Inflammatory macrophage treated with lipopolysaccharide for 4 hours (primary cell): ENCODE data around the gene TMC6.

Experiments
- DNase-seq: peaks from one replicate; pipeline ENCODE4 v3.0.0-alpha.2; 2020

Gene TMC6

DNA sequence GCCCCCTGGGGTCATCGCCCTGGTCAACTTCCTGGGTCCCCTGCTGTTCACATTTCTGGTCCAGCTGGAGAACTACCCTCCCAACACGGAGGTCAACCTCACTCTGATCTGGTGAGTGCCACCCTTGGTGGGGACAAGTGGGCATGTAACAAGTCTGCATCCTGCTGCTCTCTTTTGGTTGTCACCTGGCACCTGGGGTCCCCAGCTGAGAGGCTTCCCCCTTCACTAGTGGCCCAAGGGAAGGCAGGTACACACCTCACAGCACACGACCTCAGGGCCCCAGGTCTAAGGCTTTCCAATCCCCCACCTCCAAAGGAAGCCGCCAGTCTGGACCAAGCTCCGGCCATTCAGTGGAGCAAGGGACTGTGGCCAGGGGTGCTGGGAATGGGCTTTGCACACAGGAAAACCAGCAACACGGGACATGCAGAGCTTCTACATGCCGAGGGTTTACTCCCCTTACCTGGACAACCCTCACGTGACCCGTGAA is 6.4 kb upstream of the TMC6 start:
- DNase-seq = no peak

DNA sequence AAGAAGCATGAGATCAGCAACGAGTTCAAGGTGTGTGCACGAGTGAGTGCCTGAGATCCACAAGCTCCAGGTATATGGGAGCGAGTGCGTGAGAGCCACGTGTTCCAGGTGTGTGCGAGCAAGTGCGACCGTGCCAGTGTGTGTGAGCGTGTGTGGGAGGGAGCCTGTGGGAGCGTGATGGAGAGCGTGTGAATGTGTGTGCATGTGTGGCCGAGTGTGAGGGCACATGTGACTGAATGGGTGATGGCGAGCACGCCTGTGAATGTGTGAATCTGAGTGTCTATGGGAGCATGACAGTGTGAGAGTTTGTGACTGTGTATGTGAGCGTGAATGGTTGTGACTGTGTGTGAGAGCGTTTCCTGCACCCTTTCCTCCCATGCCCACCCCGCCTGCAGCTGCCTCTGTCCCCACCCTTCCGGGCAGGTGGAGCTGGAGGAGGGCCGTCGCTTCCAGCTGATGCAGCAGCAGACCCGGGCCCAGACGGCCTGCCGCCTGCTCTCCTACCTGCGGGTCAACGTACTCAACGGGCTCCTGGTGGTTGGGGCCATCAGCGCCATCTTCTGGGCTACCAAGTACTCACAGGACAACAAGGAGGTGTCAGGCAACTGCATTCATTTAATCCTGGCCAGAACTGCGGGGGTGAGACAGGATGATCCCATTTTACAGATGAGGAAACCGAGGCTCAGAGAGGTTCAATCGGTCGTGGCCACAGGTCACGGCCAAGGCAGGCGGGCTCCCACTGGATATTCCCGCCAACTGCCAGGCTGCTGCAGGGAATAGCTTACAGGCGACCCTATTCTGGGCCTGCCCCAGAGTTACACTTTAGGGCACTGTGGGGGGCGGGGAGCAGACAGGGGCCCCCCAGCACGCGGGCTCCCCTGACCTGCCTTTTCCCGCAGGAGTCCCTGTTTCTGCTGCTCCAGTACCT is 5.7 kb upstream of the TMC6 start:
- DNase-seq = peak; percentile 58

DNA sequence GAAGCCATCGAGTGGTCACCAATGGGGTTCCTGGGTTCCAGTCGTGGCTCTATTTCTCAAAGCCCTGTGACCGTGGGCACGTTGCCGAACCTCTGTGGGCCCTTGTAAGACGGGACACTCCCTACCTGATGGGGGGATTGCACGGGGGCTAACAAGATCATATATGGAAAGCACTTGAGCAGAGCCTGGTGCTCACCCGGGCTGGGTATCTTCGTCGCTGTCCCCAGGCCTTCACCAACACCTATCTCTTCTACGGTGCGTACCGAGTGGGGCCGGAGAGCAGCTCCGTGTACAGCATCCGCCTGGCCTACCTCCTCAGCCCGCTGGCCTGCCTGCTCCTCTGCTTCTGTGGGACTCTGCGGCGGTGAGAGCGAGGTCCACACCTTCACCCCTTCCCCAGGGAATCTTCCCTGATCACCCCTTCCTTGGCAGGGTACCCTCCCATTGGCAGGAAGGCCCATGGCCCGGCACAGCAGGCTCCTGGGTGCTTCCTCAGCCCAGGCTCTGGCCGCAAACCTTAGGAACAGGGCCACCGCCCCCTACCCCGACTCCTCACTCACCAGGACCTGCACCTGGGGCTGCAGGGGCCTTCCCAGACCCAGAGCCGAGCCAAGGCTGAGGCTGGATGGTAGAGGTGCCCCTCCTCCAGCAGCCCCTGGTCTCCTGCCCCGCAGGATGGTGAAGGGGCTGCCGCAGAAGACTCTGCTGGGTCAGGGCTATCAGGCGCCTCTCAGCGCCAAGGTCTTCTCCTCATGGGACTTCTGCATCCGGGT is 4.8 kb upstream of the TMC6 start:
- no peak for DNase-seq

DNA sequence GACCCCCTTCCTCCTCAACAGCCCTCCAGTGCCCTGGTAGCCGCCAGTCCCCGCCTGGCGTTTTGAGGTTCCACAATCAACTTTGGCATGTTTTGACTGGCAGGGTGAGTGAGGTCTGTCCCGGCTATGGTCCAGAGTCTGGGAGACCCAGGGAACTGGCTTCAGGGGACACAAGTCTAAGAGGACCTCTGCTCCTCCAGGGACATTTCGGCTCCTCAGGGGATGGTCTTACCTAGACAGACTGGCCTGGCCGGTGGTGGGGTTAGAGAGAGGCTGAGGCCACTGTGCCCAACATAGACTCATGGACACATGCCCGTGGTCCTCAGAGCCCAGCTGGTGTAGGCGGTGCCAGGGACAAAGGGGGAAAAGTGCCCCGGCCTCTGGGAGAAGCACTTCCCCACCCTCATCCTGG is 4.2 kb upstream of the TMC6 start:
- DNase-seq = no peak

DNA sequence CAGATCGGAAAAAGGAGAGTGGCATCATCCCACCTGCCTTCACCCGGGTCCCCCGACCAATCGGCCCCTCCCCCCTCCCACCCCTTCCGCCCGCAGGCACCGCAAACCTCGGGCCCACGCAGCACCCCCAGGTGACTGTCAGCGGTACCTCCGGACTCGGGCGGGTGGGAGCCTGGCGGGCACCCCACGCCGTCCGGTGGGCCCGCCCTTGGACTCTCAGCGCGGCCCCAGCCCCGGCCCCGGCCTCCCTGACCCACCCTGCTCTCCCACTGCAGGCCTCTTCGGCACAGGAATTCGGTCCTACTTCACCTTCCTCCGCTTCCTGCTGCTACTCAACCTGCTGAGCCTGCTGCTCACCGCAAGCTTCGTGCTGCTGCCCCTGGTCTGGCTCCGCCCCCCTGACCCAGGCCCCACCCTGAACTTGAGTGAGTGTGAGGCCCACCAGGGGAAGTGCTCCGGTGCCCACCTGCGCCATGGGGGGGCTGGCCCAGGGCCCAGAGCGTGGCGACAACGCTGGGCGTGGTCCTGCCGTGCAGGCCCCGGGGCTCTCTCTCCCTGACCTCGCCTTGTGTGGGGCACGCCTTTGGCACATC is 3.6 kb upstream of the TMC6 start:
- DNase-seq = no peak

DNA sequence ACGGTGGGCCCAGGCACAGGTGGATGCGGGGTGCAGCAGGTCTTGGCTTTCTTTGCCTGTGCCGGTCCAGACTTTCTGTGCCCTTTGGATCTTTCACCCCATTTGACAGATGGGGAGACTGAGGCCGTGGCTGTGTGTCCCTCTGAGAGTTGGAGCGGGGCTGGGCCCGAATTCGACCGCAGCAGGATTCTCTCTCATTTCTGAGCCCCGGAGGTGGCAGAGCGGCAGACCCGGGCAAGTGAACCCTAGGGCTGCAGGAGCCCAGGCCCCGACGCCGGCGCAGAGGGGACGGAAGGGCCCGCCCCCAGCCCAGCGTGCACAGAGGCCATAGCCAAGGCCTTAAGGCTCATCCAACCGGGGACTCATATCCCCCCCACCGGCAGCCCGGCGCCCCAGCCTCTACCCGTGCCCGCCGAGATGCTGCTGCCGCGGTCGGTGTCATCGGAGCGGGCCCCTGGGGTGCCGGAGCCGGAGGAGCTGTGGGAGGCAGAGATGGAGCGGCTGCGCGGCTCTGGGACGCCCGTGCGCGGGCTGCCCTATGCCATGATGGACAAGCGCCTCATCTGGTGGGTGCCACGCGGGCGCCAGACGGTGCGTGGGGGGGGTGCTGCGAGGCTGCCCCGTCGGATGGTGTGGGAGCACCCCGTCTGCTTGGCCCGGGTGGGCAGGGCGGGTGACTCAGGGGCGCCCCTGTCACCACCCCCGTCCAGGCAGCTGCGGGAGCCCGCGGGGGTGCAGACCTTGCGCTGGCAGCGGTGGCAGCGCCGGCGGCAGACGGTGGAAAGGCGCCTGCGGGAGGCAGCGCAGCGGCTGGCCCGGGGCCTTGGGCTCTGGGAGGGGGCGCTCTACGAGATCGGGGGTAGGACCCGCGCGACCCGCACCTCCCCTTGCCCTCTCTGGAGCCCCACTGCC is 2.9 kb upstream of the TMC6 start:
- no peak for DNase-seq

DNA sequence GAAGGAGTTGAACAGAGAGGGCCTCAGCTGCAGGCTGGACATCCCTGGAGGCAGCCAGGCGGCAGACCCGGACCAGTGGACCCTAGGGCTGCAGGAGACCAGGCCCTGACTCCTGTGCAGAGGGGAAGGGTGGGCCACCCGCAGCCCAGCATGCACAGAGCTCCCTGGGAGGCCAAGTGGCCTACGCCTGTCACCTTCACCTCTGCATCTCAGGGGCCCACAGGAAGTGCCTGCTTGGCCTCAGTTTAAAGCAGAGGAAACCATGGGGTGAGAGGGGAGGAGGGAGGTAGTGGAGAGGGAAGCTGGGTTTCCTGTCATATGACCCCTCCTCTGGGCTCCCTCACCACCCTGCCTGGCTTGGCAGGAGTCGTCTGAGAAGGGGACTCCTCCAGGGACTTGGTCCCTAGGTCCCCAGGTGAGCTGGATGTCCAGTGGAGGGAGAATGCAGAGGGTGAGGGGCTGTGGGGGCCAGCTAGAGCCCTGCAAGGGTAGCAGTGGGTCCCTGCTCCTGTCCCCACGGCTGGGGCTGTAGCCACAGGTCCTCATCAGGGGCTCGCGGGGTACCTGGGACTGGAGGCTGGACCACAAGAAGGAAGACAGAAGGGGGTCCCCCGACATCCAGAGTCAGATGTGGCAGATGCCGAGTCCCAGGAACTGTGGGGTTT is 2.0 kb upstream of the TMC6 start, which contains the start of gene TMC8:
Gene TMC8 (plus strand): TSS at position 335 of the 665 bp plus-strand sequence. CDS start 818 bp downstream, outside the sequence.
- peak; percentile 52 for DNase-seq

DNA sequence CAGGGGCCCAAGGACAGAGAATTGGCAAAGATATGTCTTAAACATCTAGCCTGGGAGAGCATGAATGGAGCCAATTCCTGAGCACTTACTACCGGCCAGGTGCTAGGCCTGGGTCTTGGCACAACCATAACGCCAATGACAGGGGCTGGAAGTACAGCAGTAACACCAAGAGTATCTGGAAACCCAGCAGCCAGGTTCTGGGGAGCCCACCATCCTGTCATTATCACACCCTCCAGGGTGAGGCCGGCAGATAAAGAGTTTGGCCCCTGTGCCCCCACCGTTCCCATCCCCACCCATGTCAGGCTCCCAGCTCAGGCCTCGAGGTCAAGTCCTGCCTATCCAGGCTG is 1.5 kb upstream of the TMC6 start:
- no peak for DNase-seq

DNA sequence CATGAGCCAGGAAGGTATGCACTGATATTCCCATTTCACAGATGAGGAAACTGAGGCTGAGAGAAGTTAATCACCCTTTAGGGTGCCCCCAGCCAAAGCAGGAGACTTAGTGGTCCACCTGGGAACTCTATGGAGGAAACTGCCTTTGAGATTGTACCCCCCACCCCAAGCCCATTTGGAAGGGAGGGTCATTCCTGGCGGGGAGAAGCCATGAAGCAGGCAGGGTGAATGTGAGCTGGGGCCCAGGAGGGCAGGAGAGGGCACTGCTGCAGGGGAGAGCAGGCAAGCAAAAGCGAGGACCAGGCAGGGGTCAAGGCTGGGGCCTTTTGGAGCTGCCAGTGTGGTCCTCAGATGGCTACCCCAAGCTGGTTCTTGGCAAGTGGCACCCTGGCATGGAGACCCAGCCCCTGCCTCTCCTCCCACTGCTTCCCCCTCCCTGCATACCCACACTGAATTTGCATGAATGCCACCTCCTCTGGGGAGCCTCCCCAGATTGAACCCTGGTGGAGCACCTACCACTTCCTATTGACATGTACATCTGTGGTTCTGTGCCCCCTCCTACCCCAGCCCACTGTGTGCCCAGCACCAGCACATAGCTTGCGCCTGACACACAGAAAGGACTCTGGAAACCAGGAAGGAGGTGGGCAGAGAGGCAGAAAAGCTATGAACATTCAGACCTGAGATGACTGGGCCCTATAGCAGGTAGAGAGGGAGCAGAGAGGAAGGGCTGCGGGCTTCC is 965 bp upstream of the TMC6 start:
- no peak for DNase-seq

DNA sequence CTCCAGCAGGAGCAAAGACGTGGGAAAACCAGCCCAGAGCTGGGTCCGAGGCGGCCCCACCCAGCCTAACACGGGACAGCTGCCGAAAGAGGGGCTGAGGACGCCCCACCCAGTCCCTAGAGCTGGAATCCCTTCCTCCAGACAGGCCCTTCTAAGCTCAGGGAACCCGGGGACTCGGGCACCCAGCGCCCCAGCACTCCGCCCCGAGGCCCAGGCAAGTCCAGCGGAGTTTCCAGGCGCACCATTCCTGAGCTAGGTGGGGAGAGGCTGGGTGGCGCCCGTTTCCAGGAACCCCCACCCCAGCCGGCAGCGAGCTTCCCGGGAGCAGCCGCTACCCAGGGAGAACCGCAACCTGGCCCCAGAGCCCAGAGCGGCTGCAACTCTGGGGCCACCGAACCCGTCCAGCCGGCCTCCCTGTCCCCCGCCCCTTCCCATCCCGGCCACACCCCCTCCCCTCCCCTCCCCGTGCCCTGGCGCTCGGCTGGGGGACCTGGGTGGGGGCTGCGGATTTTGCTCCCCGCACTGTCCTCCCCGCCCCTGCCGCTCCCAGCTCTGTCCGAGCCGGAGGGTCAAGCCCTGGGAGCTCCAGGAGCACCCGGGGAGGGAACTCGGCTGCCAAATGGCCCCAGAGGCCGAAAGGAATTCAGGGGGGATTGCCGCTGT is 536 bp downstream of the TMC6 start:
- DNase-seq = no peak

DNA sequence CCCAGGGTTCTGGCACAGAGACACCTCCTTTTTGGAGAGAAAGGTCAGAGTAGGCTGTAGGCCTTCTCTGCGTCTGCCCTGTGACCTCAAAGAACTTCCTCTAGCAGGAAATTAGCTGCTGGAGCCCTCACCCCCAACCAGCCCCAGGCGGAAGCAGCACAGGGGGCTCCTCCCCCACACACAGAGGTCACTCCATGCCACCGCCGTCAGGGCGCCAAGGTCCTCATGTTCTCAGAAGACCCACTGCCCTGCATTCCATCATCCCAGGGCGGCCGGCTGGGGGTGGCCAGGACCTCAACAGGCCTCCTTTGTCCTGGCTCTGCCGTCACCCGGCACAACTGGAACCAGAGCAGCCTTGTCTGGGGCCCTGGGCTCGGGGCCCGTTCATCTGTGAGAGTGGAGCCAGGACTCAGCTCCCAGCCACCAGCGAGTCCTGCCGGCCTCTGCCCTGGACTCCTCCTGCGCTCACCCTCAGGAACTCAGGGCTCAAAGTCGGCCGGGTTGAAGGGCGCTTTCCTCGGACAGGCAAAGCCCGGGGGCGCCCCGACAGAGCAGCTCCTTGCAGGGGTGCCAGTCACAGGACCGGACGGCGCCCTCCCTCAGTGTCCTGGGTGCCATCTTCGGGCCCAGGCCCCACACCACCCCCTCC is 1.2 kb downstream of the TMC6 start:
- peak; percentile 78 for DNase-seq

DNA sequence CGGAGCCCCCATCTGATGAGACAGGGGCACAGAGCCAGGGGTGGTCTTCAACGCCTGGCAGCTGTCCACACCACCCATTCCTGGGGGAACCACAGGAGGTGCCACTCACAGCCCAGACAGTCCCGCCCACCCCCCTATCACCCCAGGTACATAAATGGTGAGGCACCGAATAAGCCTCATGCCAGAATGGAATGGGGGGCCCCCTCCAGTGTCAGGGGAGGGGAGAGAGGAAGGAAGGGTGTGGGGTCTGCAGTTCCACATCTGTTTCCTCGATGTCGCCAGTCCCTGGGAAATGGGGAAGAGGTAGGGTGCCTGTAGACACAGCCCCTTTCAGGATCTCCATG is 1.7 kb downstream of the TMC6 start:
- no peak for DNase-seq

DNA sequence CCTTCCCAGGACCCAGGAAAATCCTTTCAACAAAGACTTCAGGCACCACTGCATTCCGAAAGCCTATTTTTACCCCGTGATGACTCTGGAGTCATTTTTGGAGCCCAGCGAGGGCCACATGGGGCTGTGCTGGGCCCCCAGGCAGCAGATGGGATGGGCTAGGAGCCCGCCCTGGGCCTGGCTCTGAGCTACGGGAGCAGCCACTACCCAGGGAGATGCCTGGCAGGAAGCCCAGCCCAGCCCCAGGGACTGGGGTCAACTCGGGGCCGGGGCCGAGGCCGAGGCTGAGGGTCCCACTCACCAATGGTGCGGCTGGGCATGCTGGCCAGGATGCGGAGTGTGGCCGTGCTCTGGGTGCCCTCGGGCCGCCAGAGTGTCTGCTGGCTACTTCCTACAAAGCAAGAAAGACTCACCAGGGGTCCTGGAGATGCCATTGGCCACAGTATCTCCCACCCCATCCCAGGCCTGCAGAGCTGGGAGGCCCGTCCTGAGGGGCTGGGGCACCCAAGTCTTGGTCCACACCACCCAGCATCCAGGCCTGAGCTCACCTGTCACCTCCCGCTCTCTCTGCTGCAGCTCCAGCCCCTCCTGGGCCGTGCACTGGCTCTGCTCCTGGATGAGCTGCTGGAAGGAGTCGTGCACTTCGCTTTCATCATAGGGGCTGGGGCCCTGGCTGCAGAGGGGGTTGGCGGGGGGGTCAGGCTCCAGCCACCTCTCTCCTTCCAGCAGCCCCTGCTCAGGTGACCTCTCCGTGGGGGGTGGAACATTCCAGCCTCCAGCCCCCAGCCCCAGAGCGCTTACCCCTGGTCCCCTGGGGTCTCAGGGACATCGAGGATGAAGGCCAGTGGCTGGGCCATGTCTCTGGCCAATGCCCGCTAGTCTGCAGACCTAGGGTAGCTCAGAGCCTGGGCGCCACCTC is 2.3 kb downstream of the TMC6 start:
- DNase-seq = no peak

DNA sequence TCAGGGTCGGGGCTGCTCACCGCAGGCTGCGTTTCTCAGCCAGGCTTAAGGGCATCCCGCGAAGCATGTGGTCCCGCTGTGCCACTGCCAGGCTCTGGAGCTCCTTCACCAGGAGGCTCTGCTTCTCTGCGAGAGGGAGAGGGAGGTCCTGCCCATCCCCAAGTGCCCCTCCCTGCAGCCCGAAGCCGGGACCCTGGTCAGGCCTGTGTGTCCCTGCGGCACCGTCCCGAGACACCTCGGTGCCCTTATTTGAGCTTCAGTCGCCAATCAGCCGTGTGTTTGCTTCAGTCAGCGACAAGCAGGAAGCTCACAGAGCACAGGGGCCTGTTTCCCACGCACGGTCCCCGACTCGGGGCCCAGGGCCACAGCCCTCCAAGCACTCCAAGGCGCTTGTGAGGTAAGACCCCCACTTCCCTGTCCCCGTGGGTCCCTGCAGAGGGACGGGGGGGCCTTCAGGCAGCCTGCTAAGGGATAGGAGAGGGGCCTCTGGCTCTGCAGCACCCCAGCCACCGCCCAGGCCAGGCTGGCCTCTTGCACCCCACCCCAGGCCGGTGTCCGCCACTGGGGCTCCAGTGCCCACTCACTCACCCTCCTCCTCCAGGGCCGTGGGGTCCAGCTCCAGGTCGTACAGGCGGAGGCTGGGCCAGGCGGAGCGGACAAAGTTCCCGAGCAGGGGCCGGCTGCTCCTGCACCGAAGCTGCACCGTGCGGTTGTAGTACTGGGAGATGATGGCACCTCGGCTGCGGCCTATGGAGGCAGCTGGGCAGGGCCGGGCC is 3.2 kb downstream of the TMC6 start:
- no peak for DNase-seq

DNA sequence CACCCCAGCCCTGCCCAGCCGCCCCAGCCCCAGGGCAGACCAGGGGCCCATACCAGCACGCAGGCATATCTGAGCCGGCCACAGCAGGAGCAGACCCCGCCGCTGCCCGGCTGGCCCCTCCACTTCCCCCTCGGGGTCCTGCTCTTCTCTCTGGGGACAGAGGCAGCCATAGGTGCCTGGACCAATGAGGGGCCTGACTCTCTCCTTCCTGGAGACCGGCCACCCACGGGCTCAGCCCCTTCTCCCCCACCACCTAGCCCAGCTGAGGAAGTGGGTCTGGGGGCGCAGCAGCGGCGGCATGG is 3.8 kb downstream of the TMC6 start:
- DNase-seq = no peak

DNA sequence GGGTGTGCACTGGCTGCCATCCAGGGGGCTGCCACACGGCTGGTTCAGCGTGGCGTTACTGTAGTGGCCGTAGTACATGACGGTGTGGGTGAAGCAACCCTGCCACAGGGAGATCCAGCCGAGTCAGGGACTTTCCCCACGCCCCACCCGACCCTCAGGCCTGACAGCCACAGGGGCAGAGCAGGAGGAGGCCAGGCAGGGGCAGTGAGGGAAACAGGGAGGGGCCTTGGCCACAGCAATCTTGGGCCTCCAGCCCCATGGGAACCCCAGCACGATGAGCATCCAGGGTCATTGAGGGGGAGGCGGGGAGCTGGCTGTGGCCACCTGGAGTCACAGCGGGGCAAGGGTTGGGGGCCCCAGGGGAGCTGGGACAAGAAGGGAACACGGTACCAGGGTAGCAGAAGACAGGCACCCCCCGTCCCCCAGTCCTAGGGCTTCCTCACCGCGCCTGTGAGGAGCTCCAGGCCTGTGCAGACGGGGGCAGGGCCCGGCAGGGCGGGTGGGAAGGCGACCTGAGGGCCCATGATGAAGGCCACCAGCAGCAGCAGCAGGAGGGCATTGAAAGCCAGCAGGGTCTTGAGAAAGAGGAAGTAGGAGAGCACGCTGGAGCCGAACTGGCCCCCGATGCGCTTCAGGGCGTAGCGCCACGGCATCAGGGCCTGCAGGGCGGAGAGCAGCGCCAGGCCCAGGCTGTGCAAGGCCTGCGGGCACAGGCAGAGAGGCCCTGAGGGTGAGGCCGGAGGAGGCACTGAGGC is 4.3 kb downstream of the TMC6 start:
- peak; percentile 64 for DNase-seq

DNA sequence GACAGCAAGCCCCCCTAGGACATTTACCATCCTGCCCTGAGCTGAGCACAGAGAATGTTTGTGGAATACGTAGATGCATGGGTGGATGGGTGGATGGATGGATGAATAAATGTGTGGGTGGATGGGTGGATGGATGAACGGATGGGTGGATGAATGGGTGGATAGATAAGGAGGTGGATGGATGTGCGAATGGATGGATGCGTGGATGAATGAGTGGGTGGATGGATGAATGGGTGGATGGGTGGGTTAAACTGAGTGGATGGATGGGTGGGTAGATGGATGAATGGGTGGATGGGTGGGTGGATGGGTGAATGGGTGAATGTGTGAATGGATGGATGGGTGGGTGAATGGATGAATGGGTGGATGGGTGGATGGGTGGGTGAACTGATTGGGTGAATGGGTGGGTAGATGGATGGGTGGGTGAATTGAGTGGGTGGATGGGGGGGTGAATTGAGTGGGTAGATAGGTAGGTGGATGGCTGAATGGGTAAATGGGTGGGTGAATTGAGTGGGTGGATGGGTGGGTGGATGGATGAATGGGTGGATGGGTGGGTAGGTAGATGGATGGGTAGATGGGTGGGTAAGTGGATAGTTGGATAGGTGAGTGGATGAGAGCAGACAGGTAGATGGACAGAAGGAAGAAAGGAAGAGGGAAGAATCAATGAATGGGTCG is 5.2 kb downstream of the TMC6 start:
- no peak for DNase-seq
